ENCODE results near the gene NDUFA11. TPM values are rescaled to one million over a fixed set of nuclear protein-coding genes. Genes with fewer than 3 reads are reported as not detected.
A peak's percentile ranks its signal among the peaks of the same experiment; 100 is the strongest.

Gene NDUFA11
- total RNA-seq, 3 donors from 2014 or later (not counting 1 experiment from before 2014, with no cell fraction given): 111 to 115 (median 113) TPM

GRCh38 chr19:5864725-5865486, 38.7 kb downstream of the NDUFA11 start:
- Histone ChIP-seq H3K27ac (ENCODE audit: low read length) (peak overlapping the region; percentile 55), H3K4me3 (ENCODE audit: low read length) (no peak overlapping the region), H3K27me3 (ENCODE audit: control insufficient read depth, insufficient read depth, low read length) (no peaks in the 10 kb centered on the region), H3K9me3 (ENCODE audit: control insufficient read depth, insufficient read depth, low read length) (no peaks in the 10 kb centered on the region), H3K4me1 (ENCODE audit: control insufficient read depth, insufficient read depth, low read length) (peaks cover 24% of the 10 kb centered on the region), H3K36me3 (ENCODE audit: control insufficient read depth, insufficient read depth, low read length) (no peaks in the 10 kb centered on the region)
- Mint-ChIP-seq H3K4me1 (peaks cover 19 to 23% of the 10 kb centered on the region in 2 donors), H3K4me3 (peak overlapping the region; percentile 73), H3K27ac (peak overlapping the region; percentile 83 to 87), H3K9me3 (no peaks in the 10 kb centered on the region), H3K27me3 (ENCODE audit: low read depth in 2 of 2) (no peaks in the 10 kb centered on the region), H3K36me3 (no peaks in the 10 kb centered on the region)
- intact Hi-C loops (cut with micrococcal nuclease): no loop called here
- TF ChIP-seq CTCF (IDR thresholded peaks at IDR 0.05): no peak
- WGBS (ENCODE audit: insufficient coverage): 71% methylated on average over 14 of the region's 14 CpGs
- ATAC-seq (peak; percentile 38 to 59 (median 46)), DNase-seq (peak in 1 of 2 donors; percentile 36)

DNA sequence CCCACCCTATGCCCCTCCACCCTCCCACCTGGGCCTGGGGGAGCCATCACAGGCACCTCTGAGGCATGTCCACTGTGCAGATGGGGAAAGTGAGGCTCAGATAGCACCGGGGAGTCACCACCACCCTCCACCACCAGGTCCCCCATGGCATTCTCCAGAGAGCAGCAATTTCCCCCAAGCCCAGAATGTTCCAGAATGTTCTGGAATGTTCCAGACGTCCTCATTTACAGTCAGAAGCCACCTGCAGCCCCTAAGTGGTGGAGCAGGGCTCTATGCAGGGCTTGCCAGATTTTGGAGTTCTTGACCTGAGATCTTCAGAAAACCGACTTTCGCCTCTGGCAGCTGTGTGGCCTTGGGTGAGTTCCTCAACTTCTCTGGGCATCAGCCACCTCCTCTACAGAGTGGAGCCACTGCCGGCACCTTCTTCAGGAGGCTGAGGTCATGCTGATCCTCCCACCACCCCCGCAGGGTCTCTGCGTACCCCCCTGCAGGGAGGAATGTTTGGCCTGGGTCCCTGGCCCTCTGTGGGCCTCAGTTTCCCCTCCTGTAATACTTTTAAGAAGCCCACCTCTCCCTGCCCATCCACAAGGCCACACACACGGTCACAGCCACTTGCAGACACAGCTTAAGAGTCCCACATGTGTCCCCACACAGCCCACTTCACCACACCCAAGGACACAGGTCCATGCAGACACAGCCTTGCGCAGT, 39.4 kb downstream of the NDUFA11 start:
- Mint-ChIP-seq H3K27me3 (ENCODE audit: low read depth in 2 of 2) (no peaks in the 10 kb centered on the region), H3K4me3 (peak overlapping the region; percentile 73)
- ATAC-seq: peak in 1 of 3 donors; percentile 34

GRCh38 chr19:5863030-5863665, 40.4 kb downstream of the NDUFA11 start:
- Histone ChIP-seq H3K27me3 (ENCODE audit: control insufficient read depth, insufficient read depth, low read length) (no peaks in the 10 kb centered on the region), H3K36me3 (ENCODE audit: control insufficient read depth, insufficient read depth, low read length) (no peaks in the 10 kb centered on the region), H3K9me3 (ENCODE audit: control insufficient read depth, insufficient read depth, low read length) (no peaks in the 10 kb centered on the region), H3K4me3 (ENCODE audit: low read length) (no peak overlapping the region), H3K27ac (ENCODE audit: low read length) (no peak overlapping the region), H3K4me1 (ENCODE audit: control insufficient read depth, insufficient read depth, low read length) (peaks cover 24% of the 10 kb centered on the region)
- H3K27me3 Mint-ChIP-seq (ENCODE audit: low read depth in 2 of 2): no peaks in the 10 kb centered on the region
- no peak overlapping the region for H3K4me3 Mint-ChIP-seq
- ATAC-seq (no peak), DNase-seq (no peak)
- no peaks in the 10 kb centered on the region for H3K36me3 Mint-ChIP-seq
- 75% methylated on average over 11 of the region's 11 CpGs for WGBS (ENCODE audit: insufficient coverage)
- no peaks in the 10 kb centered on the region for H3K9me3 Mint-ChIP-seq
- no peak overlapping the region for H3K27ac Mint-ChIP-seq
- peaks cover 19 to 23% of the 10 kb centered on the region in 2 donors for H3K4me1 Mint-ChIP-seq
- no peak for TF ChIP-seq CTCF (IDR thresholded peaks at IDR 0.05)
- intact Hi-C loops (cut with micrococcal nuclease): no loop called here

More for the DNA sequence above, 39.4 kb downstream of the NDUFA11 start:
- peaks cover 24% of the 10 kb centered on the region for H3K4me1 ChIP-seq (ENCODE audit: control insufficient read depth, insufficient read depth, low read length)
- TF ChIP-seq CTCF (IDR thresholded peaks at IDR 0.05): no peak
- intact Hi-C loops (cut with micrococcal nuclease): no loop called here
- Mint-ChIP-seq H3K27ac (peak overlapping the region; percentile 83 to 87), H3K4me1 (peaks cover 19 to 23% of the 10 kb centered on the region in 2 donors), H3K36me3 (no peaks in the 10 kb centered on the region), H3K9me3 (no peaks in the 10 kb centered on the region)
- no peak overlapping the region for H3K27ac ChIP-seq (ENCODE audit: low read length)
- no peaks in the 10 kb centered on the region for H3K27me3 ChIP-seq (ENCODE audit: control insufficient read depth, insufficient read depth, low read length)
- H3K9me3 ChIP-seq (ENCODE audit: control insufficient read depth, insufficient read depth, low read length): no peaks in the 10 kb centered on the region
- no peak overlapping the region for H3K4me3 ChIP-seq (ENCODE audit: low read length)
- DNase-seq: no peak
- 77% methylated on average over 9 of the region's 9 CpGs for WGBS (ENCODE audit: insufficient coverage)
- H3K36me3 ChIP-seq (ENCODE audit: control insufficient read depth, insufficient read depth, low read length): no peaks in the 10 kb centered on the region
